Right lobe of liver (tissue), 4 donors: Measurements from ENCODE around the gene STX1B.

ENCODE experiments used
- CTCF ChIP-seq, 4 donors: fragments of 200-600 bp in 3 of 4; fragments of 450-650 bp in 1 of 4; IDR thresholded peaks; one replicate each; pipeline versions ENCODE4 v1.5.1 to v1.8.0; 2016 to 2022; ENCODE audit warnings: antibody characterized with exemption in 4 of 4, mild to moderate bottlenecking in 2 of 4
- POLR2A ChIP-seq: fragments of 450-650 bp; IDR thresholded peaks from one replicate; pipeline ENCODE4 v1.6.1; 2017; ENCODE audit warnings: antibody characterized with exemption, mild to moderate bottlenecking
- donor health status: DM: no; HTN: no; CAD: no.
- donor health status: DM: no; HTN: no; CAD: no.
- donor health status: DM: no; HTN: yes; CAD: no.

DNA sequence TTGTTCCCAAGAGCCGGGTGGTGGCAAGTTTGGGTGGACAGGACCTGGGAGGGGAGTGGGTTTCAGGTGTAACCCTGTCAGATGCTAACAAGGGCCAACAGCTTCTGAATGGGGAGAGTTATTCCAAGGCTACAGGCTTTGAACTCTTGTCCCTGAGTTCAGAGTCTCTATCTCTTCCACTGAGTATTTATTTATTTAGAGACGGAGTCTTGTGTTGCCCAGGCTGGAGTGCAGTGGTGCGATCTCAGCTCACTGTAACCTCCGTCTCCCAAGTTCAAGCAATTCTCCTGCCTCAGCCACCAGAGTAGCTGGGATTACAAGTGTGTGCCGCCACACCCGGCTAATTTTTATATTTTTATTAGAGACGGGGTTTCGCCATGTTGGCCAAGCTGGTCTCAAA lies 55.4 kb downstream of the STX1B start:
- TF ChIP-seq CTCF (IDR thresholded peaks at IDR 0.05) (no peak), POLR2A (no peak)
